ENCODE measurements around the gene TIA1.
"Not testable (repeated sequence)": the region's sequence is repeated elsewhere in the genome, so short reads cannot be mapped to it uniquely, and the experiment has no call there.

The TIA1 gene

GRCh38 chr2:70188460-70188859, 60.0 kb downstream of the TIA1 start:
- Histone ChIP-seq H4K20me1 (ENCODE audit: low read depth, low read length) (no peaks in the 10 kb centered on the region), H3K9me2 (replicated peaks; ENCODE audit: insufficient read depth, low read length) (no peaks in the 10 kb centered on the region), H3K9me3 (ENCODE audit: insufficient read depth, low read length) (no peaks in the 10 kb centered on the region), H3K4me2 (ENCODE audit: low read depth, low read length, poor library complexity, severe bottlenecking) (no peak overlapping the region), H3K9ac (ENCODE audit: low read length) (no peak overlapping the region), H3K27me3 (ENCODE audit: low read length) (no peaks in the 10 kb centered on the region), H3K36me3 (ENCODE audit: low read length) (no peaks in the 10 kb centered on the region), H3K4me3 (ENCODE audit: insufficient read depth, low read length, poor library complexity, severe bottlenecking) (no peak overlapping the region), H3K27ac (ENCODE audit: low read depth, low read length) (no peak overlapping the region), H3K79me2 (ENCODE audit: insufficient read depth, low read length) (peaks cover 19% of the 10 kb centered on the region), H3F3A (ENCODE audit: insufficient read depth) (peaks cover 12% of the 10 kb centered on the region; the same call in 1 of the 2 replicates), H2AFZ (ENCODE audit: low read depth, low read length, severe bottlenecking) (no peak overlapping the region)
- TF ChIP-seq CTCF (IDR thresholded peaks at IDR 0.05; ENCODE audit: insufficient read depth, low read length, poor library complexity, severe bottlenecking) (no peak), EZH2phosphoT487 (conservative IDR thresholded peaks at IDR 0.05; ENCODE audit: low read length) (no peak)

- not testable (repeated sequence) for H3K9ac ChIP-seq (ENCODE audit: low read length); H3K27ac ChIP-seq (ENCODE audit: low read depth, low read length); H2AFZ ChIP-seq (ENCODE audit: low read depth, low read length, severe bottlenecking); H3K27me3 ChIP-seq (ENCODE audit: low read length); H3K4me2 ChIP-seq (ENCODE audit: low read depth, low read length, poor library complexity, severe bottlenecking); H3K4me3 ChIP-seq (ENCODE audit: insufficient read depth, low read length, poor library complexity, severe bottlenecking); H3K36me3 ChIP-seq (ENCODE audit: low read length); H3K9me3 ChIP-seq (ENCODE audit: insufficient read depth, low read length); H3K9me2 ChIP-seq (replicated peaks; ENCODE audit: insufficient read depth, low read length); H4K20me1 ChIP-seq (ENCODE audit: low read depth, low read length)
- H3K79me2 ChIP-seq (ENCODE audit: insufficient read depth, low read length): peaks cover 19% of the 10 kb centered on the region
- H3F3A ChIP-seq (ENCODE audit: insufficient read depth): peaks cover 19% of the 10 kb centered on the region; the same call in 1 of the 2 replicates
Measured at GRCh38 chr2:70187170-70187569, 61.3 kb downstream of the TIA1 start.

- Histone ChIP-seq H3F3A (ENCODE audit: insufficient read depth) (peaks cover 25% of the 10 kb centered on the region), H3K79me2 (ENCODE audit: insufficient read depth, low read length) (no peaks in the 10 kb centered on the region), H2AFZ (ENCODE audit: low read depth, low read length, severe bottlenecking) (no peak overlapping the region), H3K36me3 (ENCODE audit: low read length) (peaks cover 6% of the 10 kb centered on the region; the same call in 1 of the 2 replicates), H3K4me2 (ENCODE audit: low read depth, low read length, poor library complexity, severe bottlenecking) (no peak overlapping the region), H4K20me1 (ENCODE audit: low read depth, low read length) (no peaks in the 10 kb centered on the region), H3K9me3 (ENCODE audit: insufficient read depth, low read length) (no peaks in the 10 kb centered on the region), H3K9ac (ENCODE audit: low read length) (no peak overlapping the region), H3K9me2 (replicated peaks; ENCODE audit: insufficient read depth, low read length) (no peaks in the 10 kb centered on the region), H3K27me3 (ENCODE audit: low read length) (no peaks in the 10 kb centered on the region), H3K27ac (ENCODE audit: low read depth, low read length) (peak overlapping the region; percentile 13; the same call in 1 of the 2 replicates), H3K4me3 (ENCODE audit: insufficient read depth, low read length, poor library complexity, severe bottlenecking) (no peak overlapping the region)
- TF ChIP-seq CTCF (IDR thresholded peaks at IDR 0.05; ENCODE audit: insufficient read depth, low read length, poor library complexity, severe bottlenecking) (no peak), EZH2phosphoT487 (conservative IDR thresholded peaks at IDR 0.05; ENCODE audit: low read length) (no peak)
Measured at GRCh38 chr2:70182689-70183088, 65.7 kb downstream of the TIA1 start.

GRCh38 chr2:70181363-70181956, 67.0 kb downstream of the TIA1 start:
- no peaks in the 10 kb centered on the region for H3K9me2 ChIP-seq (replicated peaks; ENCODE audit: insufficient read depth, low read length)
- H3K27me3 ChIP-seq (ENCODE audit: low read length): no peaks in the 10 kb centered on the region
- H3K79me2 ChIP-seq (ENCODE audit: insufficient read depth, low read length): no peaks in the 10 kb centered on the region
- H3K9ac ChIP-seq (ENCODE audit: low read length): peak overlapping the region; percentile 45
- H4K20me1 ChIP-seq (ENCODE audit: low read depth, low read length): no peaks in the 10 kb centered on the region
- peak overlapping the region; percentile 88 for H3K27ac ChIP-seq (ENCODE audit: low read depth, low read length)
- H3K36me3 ChIP-seq (ENCODE audit: low read length): peaks cover 10% of the 10 kb centered on the region; the same call in 1 of the 2 replicates
- H3F3A ChIP-seq (ENCODE audit: insufficient read depth): peaks cover 25% of the 10 kb centered on the region
- H3K9me3 ChIP-seq (ENCODE audit: insufficient read depth, low read length): no peaks in the 10 kb centered on the region
- H2AFZ ChIP-seq (ENCODE audit: low read depth, low read length, severe bottlenecking): peak overlapping the region; percentile 16
- peak overlapping the region; percentile 79 for H3K4me2 ChIP-seq (ENCODE audit: low read depth, low read length, poor library complexity, severe bottlenecking)
- H3K4me3 ChIP-seq (ENCODE audit: insufficient read depth, low read length, poor library complexity, severe bottlenecking): peak overlapping the region; percentile 1
- TF ChIP-seq EZH2phosphoT487 (conservative IDR thresholded peaks at IDR 0.05; ENCODE audit: low read length) (no peak), CTCF (IDR thresholded peaks at IDR 0.05; ENCODE audit: insufficient read depth, low read length, poor library complexity, severe bottlenecking) (no peak)
